Activated T-cell treated with anti-CD3 and anti-CD28 coated beads, Interleukin-2, amount 50 U/mL, for 72 hours (primary cell): ENCODE results near the gene SMYD3. TPM values are rescaled to one million over a fixed set of nuclear protein-coding genes. Genes with fewer than 3 reads are reported as not detected.

Experiments
- ATAC-seq, 2 donors: fragments of 150-1000 bp; cut with Tn5 transposase; replicated peaks in 1 of 2; 2 replicates each; pipeline ENCODE4 v1.10.0; 2021; ENCODE audit warnings: moderate library complexity in 2 of 2, mild to moderate bottlenecking in 1 of 2
- DNase-seq, 2 donors: peaks; one replicate each; pipeline ENCODE4 v3.0.0; 2021 to 2022; ENCODE audit warnings: mixed read lengths in 1 of 2
- H3K27ac Mint-ChIP-seq: one replicate; pipeline ENCODE4 v1.8.0; 2022; ENCODE audit warnings: mild to moderate bottlenecking, moderate library complexity, mixed read lengths
- H3K27me3 Mint-ChIP-seq: one replicate; pipeline ENCODE4 v1.8.0; 2022; ENCODE audit warnings: low read depth, mixed read lengths
- H3K36me3 Mint-ChIP-seq, 2 donors: one replicate each; pipeline ENCODE4 v1.8.0; 2022; ENCODE audit warnings: mixed read lengths in 2 of 2, mild to moderate bottlenecking in 1 of 2; ENCODE audit not compliant: insufficient read depth in 2 of 2
- H3K4me1 Mint-ChIP-seq: one replicate; pipeline ENCODE4 v1.8.0; 2022; ENCODE audit warnings: low read depth, mixed read lengths
- H3K4me3 Mint-ChIP-seq, 2 donors: one replicate each; pipeline ENCODE4 v1.8.0; 2022; ENCODE audit warnings: mild to moderate bottlenecking in 2 of 2, mixed read lengths in 2 of 2, moderate library complexity in 2 of 2
- H3K9me3 Mint-ChIP-seq, 2 donors: one replicate each; pipeline ENCODE4 v1.8.0; 2022; ENCODE audit warnings: mixed read lengths in 2 of 2
- total RNA-seq, 2 donors: library from RNA; stranded (reverse); gene quantifications; one replicate each; pipeline ENCODE4 v1.2.3, GENCODE V29; 2022

SMYD3 gene
- total RNA-seq, 2 donors from 2014 or later: 19.1 to 21.0 TPM

GRCh38 chr1:246275036-246275435, 232.0 kb downstream of the SMYD3 start:
- H3K27ac Mint-ChIP-seq: no peak overlapping the region
- peaks cover 0 to 1% of the 10 kb centered on the region in 2 donors for H3K9me3 Mint-ChIP-seq
- no peak overlapping the region for H3K4me3 Mint-ChIP-seq
- ATAC-seq: no peak
- DNase-seq: no peak
- H3K27me3 Mint-ChIP-seq: no peaks in the 10 kb centered on the region
- H3K4me1 Mint-ChIP-seq: no peaks in the 10 kb centered on the region
- H3K36me3 Mint-ChIP-seq: peaks cover 3 to 5% of the 10 kb centered on the region in 2 donors

- no peak for ATAC-seq
- no peak for DNase-seq
- Mint-ChIP-seq H3K4me3 (no peak overlapping the region), H3K27ac (no peak overlapping the region), H3K9me3 (peaks cover 0 to 1% of the 10 kb centered on the region in 2 donors), H3K4me1 (no peaks in the 10 kb centered on the region), H3K36me3 (peaks cover 3 to 4% of the 10 kb centered on the region in 2 donors), H3K27me3 (no peaks in the 10 kb centered on the region)
Measured at GRCh38 chr1:246274186-246274585, 232.9 kb downstream of the SMYD3 start.

GRCh38 chr1:246271516-246271915, 235.6 kb downstream of the SMYD3 start:
- Mint-ChIP-seq H3K4me3 (no peak overlapping the region), H3K4me1 (no peaks in the 10 kb centered on the region), H3K9me3 (peaks cover 0 to 1% of the 10 kb centered on the region in 2 donors), H3K36me3 (peaks cover 0 to 3% of the 10 kb centered on the region in 2 donors), H3K27me3 (no peaks in the 10 kb centered on the region), H3K27ac (no peak overlapping the region)
- DNase-seq (no peak), ATAC-seq (no peak)

- no peak overlapping the region for H3K27ac Mint-ChIP-seq
- no peak for DNase-seq
- H3K27me3 Mint-ChIP-seq: no peaks in the 10 kb centered on the region
- peaks cover 0 to 3% of the 10 kb centered on the region in 2 donors for H3K36me3 Mint-ChIP-seq
- H3K4me1 Mint-ChIP-seq: no peaks in the 10 kb centered on the region
- H3K9me3 Mint-ChIP-seq: peaks cover 0 to 1% of the 10 kb centered on the region in 2 donors
- ATAC-seq: no peak
- no peak overlapping the region for H3K4me3 Mint-ChIP-seq
Measured at GRCh38 chr1:246270236-246270635, 236.8 kb downstream of the SMYD3 start.

GRCh38 chr1:246269466-246269865, 237.6 kb downstream of the SMYD3 start:
- no peak overlapping the region for H3K4me3 Mint-ChIP-seq
- DNase-seq (no peak), ATAC-seq (no peak)
- no peaks in the 10 kb centered on the region for H3K4me1 Mint-ChIP-seq
- peaks cover 0 to 3% of the 10 kb centered on the region in 2 donors for H3K36me3 Mint-ChIP-seq
- peaks cover 0 to 1% of the 10 kb centered on the region in 2 donors for H3K9me3 Mint-ChIP-seq
- H3K27me3 Mint-ChIP-seq: no peaks in the 10 kb centered on the region
- no peak overlapping the region for H3K27ac Mint-ChIP-seq

- H3K36me3 Mint-ChIP-seq: no peaks in the 10 kb centered on the region
- H3K9me3 Mint-ChIP-seq: no peaks in the 10 kb centered on the region
- H3K27ac Mint-ChIP-seq: no peak overlapping the region
- H3K4me3 Mint-ChIP-seq: no peak overlapping the region
- DNase-seq: no peak
- no peak for ATAC-seq
- no peaks in the 10 kb centered on the region for H3K27me3 Mint-ChIP-seq
- H3K4me1 Mint-ChIP-seq: no peaks in the 10 kb centered on the region
Measured at GRCh38 chr1:246267896-246268295, 239.2 kb downstream of the SMYD3 start.

- ATAC-seq: no peak
- no peaks in the 10 kb centered on the region for H3K4me1 Mint-ChIP-seq
- H3K4me3 Mint-ChIP-seq: no peak overlapping the region
- H3K27ac Mint-ChIP-seq: no peak overlapping the region
- DNase-seq: no peak
- no peaks in the 10 kb centered on the region for H3K27me3 Mint-ChIP-seq
- H3K9me3 Mint-ChIP-seq: no peaks in the 10 kb centered on the region
- H3K36me3 Mint-ChIP-seq: no peaks in the 10 kb centered on the region
Measured at GRCh38 chr1:246267426-246267825, 239.7 kb downstream of the SMYD3 start.

- Mint-ChIP-seq H3K27me3 (no peaks in the 10 kb centered on the region), H3K27ac (no peak overlapping the region), H3K36me3 (peaks cover 0 to 3% of the 10 kb centered on the region in 2 donors), H3K4me3 (no peak overlapping the region), H3K4me1 (no peaks in the 10 kb centered on the region), H3K9me3 (no peaks in the 10 kb centered on the region)
- DNase-seq (no peak), ATAC-seq (no peak)
Measured at GRCh38 chr1:246265481-246265880, 241.6 kb downstream of the SMYD3 start.

- no peaks in the 10 kb centered on the region for H3K27me3 Mint-ChIP-seq
- ATAC-seq: no peak
- DNase-seq: no peak
- no peak overlapping the region for H3K4me3 Mint-ChIP-seq
- peaks cover 5 to 14% of the 10 kb centered on the region in 2 donors for H3K36me3 Mint-ChIP-seq
- peaks cover 7% of the 10 kb centered on the region in 2 donors for H3K9me3 Mint-ChIP-seq
- no peak overlapping the region for H3K27ac Mint-ChIP-seq
- no peaks in the 10 kb centered on the region for H3K4me1 Mint-ChIP-seq
Measured at GRCh38 chr1:246262281-246262680, 244.8 kb downstream of the SMYD3 start.

- ATAC-seq (no peak), DNase-seq (no peak)
- Mint-ChIP-seq H3K36me3 (peaks cover 5 to 14% of the 10 kb centered on the region in 2 donors), H3K27me3 (no peaks in the 10 kb centered on the region), H3K27ac (no peak overlapping the region), H3K4me3 (no peak overlapping the region), H3K4me1 (no peaks in the 10 kb centered on the region), H3K9me3 (peaks cover 7 to 10% of the 10 kb centered on the region in 2 donors)
Measured at GRCh38 chr1:246261639-246262038, 245.4 kb downstream of the SMYD3 start.

- Mint-ChIP-seq H3K36me3 (peaks cover 12 to 14% of the 10 kb centered on the region in 2 donors), H3K9me3 (peaks cover 10 to 14% of the 10 kb centered on the region in 2 donors), H3K27me3 (no peaks in the 10 kb centered on the region), H3K27ac (no peak overlapping the region), H3K4me3 (no peak overlapping the region), H3K4me1 (no peaks in the 10 kb centered on the region)
- ATAC-seq (no peak), DNase-seq (no peak)
Measured at GRCh38 chr1:246258250-246258649, 248.8 kb downstream of the SMYD3 start.

- H3K27me3 Mint-ChIP-seq: no peaks in the 10 kb centered on the region
- no peak for DNase-seq
- peaks cover 11 to 12% of the 10 kb centered on the region in 2 donors for H3K36me3 Mint-ChIP-seq
- no peaks in the 10 kb centered on the region for H3K4me1 Mint-ChIP-seq
- no peak for ATAC-seq
- H3K4me3 Mint-ChIP-seq: no peak overlapping the region
- no peak overlapping the region for H3K27ac Mint-ChIP-seq
- H3K9me3 Mint-ChIP-seq: peaks cover 10 to 14% of the 10 kb centered on the region in 2 donors
Measured at GRCh38 chr1:246255773-246256172, 251.3 kb downstream of the SMYD3 start.

GRCh38 chr1:246254854-246255253, 252.2 kb downstream of the SMYD3 start:
- Mint-ChIP-seq H3K4me1 (no peaks in the 10 kb centered on the region), H3K9me3 (peaks cover 8 to 12% of the 10 kb centered on the region in 2 donors), H3K36me3 (peaks cover 10 to 12% of the 10 kb centered on the region in 2 donors), H3K27ac (no peak overlapping the region), H3K4me3 (no peak overlapping the region), H3K27me3 (no peaks in the 10 kb centered on the region)
- no peak for DNase-seq
- no peak for ATAC-seq

GRCh38 chr1:246246430-246246829, 260.6 kb downstream of the SMYD3 start:
- H3K9me3 Mint-ChIP-seq: peaks cover 3 to 6% of the 10 kb centered on the region in 2 donors
- no peaks in the 10 kb centered on the region for H3K4me1 Mint-ChIP-seq
- H3K27ac Mint-ChIP-seq: no peak overlapping the region

More at GRCh38 chr1:246246430-246246829, 260.6 kb downstream of the SMYD3 start:
- peaks cover 0 to 8% of the 10 kb centered on the region in 2 donors for H3K36me3 Mint-ChIP-seq
- no peak overlapping the region for H3K4me3 Mint-ChIP-seq
- no peak for ATAC-seq
- no peak for DNase-seq
- H3K27me3 Mint-ChIP-seq: no peaks in the 10 kb centered on the region
